Keratinocyte (primary cell): ENCODE results near the gene RASSF1. TPM values are rescaled to one million over a fixed set of nuclear protein-coding genes. Genes with fewer than 3 reads are reported as not detected.
A peak's percentile ranks its signal among the peaks of the same experiment; 100 is the strongest.

Experiments
- DNase-seq: peaks from one replicate; pipeline ENCODE4 v3.0.0-alpha.2; 2011; ENCODE audit warnings: low read depth, missing footprints, low spot score
- FAIRE-seq: peaks from 2 replicates; lab custom pipeline; 2011; peaks lifted over from hg19 to GRCh38; lab: Jason Lieb, UNC
- H2AFZ ChIP-seq: 2 replicates; pipeline ENCODE4 v1.6.0; 2012; ENCODE audit warnings: low read length, control low read depth, inconsistent platforms; ENCODE audit not compliant: control insufficient read depth
- H3K27ac ChIP-seq: 2 replicates; pipeline ENCODE4 v1.5.1; 2011; ENCODE audit warnings: low read length; ENCODE audit not compliant: control insufficient read depth, insufficient read depth
- H3K27me3 ChIP-seq: 3 replicates; pipeline ENCODE4 v1.6.0; 2011; ENCODE audit warnings: low read length; ENCODE audit not compliant: control insufficient read depth, insufficient read depth; ENCODE audit errors: extremely low read depth
- H3K36me3 ChIP-seq, 2 experiments: 2 replicates in 1 of 2; 3 replicates in 1 of 2; pipeline ENCODE4 v1.5.1; 2011; ENCODE audit warnings: low read length in 2 of 2, mild to moderate bottlenecking in 1 of 2; ENCODE audit not compliant: control insufficient read depth in 2 of 2, insufficient read depth in 2 of 2; ENCODE audit errors: extremely low read depth in 1 of 2
- H3K4me1 ChIP-seq: 3 replicates; pipeline ENCODE4 v1.5.1; 2011; ENCODE audit warnings: low read length; ENCODE audit not compliant: control insufficient read depth, insufficient read depth; ENCODE audit errors: extremely low read depth
- H3K4me2 ChIP-seq: 3 replicates; pipeline ENCODE4 v1.6.0; 2011; ENCODE audit warnings: low read depth, low read length; ENCODE audit not compliant: control insufficient read depth, insufficient read depth; ENCODE audit errors: extremely low read depth
- H3K4me3 ChIP-seq, 3 experiments: fragments of 200-600 bp in 1 of 3; sonication (generic) in 1 of 3; 2 replicates in 2 of 3; 3 replicates in 1 of 3; pipeline ENCODE4 v1.5.1; 2011 to 2016; ENCODE audit warnings: low read length in 3 of 3, mild to moderate bottlenecking in 3 of 3, control low read depth in 2 of 3, inconsistent platforms in 1 of 3, low read depth in 1 of 3, mixed read lengths in 1 of 3, mixed run types in 1 of 3, moderate library complexity in 1 of 3; ENCODE audit not compliant: control insufficient read depth in 2 of 3, insufficient read depth in 2 of 3; ENCODE audit errors: extremely low read depth in 1 of 3
- H3K79me2 ChIP-seq: 2 replicates; pipeline ENCODE4 v1.6.0; 2012; ENCODE audit warnings: low read length; ENCODE audit not compliant: control insufficient read depth, insufficient read depth
- H3K9ac ChIP-seq: 3 replicates; pipeline ENCODE4 v1.6.0; 2011; ENCODE audit warnings: low read length; ENCODE audit not compliant: control insufficient read depth, insufficient read depth; ENCODE audit errors: extremely low read depth
- H3K9me1 ChIP-seq: 3 replicates; pipeline ENCODE4 v1.6.0; 2011; ENCODE audit warnings: low read length; ENCODE audit not compliant: control insufficient read depth, insufficient read depth; ENCODE audit errors: extremely low read depth
- H3K9me3 ChIP-seq: 2 replicates; pipeline ENCODE4 v1.5.1; 2012; ENCODE audit warnings: low read depth, low read length; ENCODE audit not compliant: control insufficient read depth
- H4K20me1 ChIP-seq: 3 replicates; pipeline ENCODE4 v1.6.0; 2011; ENCODE audit warnings: low read length; ENCODE audit not compliant: control insufficient read depth, insufficient read depth; ENCODE audit errors: extremely low read depth
- CTCF ChIP-seq, 3 experiments: IDR thresholded peaks in 1 of 3; conservative IDR thresholded peaks in 1 of 3; optimal IDR thresholded peaks in 1 of 3; 2 replicates in 2 of 3; 3 replicates in 1 of 3; pipeline versions ENCODE3 to v1.5.1; 2011; ENCODE audit warnings: low read length in 3 of 3, mild to moderate bottlenecking in 3 of 3, moderate library complexity in 2 of 3, control low read depth in 1 of 3, inconsistent platforms in 1 of 3; ENCODE audit not compliant: insufficient read depth in 2 of 3; ENCODE audit errors: extremely low read depth in 1 of 3
- EZH2 ChIP-seq: IDR thresholded peaks from one replicate; pipeline ENCODE4 v1.6.1; 2012; ENCODE audit warnings: inconsistent platforms, mild to moderate bottlenecking, low read length, moderate library complexity
- dilution Hi-C: fragments of 300-500 bp; cut with MboI; formaldehyde crosslinking; loops from one replicate; pipeline ENCODE4 v1.7.0; 2020; ENCODE audit warnings: low sequenced_read_pairs; ENCODE audit not compliant: extremely low pct_ligation_motif_present
- polyA plus RNA-seq, 5 experiments: library from polyadenylated mRNA; depleted of rRNA in 3 of 5; stranded (reverse) in 3 of 5; stranded (forward) in 1 of 5; unstranded in 1 of 5; fragments of >200 nt; gene quantifications; 1 replicate in 1 of 5; 2 replicates in 3 of 5; 3 replicates in 1 of 5; pipeline versions ENCODE4 v1.2.1 to v1.2.3, GENCODE V29; 2011 to 2012; ENCODE audit warnings: missing spikeins in 2 of 5, low read depth in 1 of 5, low replicate concordance in 1 of 5

Gene RASSF1
- polyA plus RNA-seq, 1 donor (not counting 4 experiments of a cell fraction or from before 2014, with no cell fraction given): 28.5 TPM

DNA sequence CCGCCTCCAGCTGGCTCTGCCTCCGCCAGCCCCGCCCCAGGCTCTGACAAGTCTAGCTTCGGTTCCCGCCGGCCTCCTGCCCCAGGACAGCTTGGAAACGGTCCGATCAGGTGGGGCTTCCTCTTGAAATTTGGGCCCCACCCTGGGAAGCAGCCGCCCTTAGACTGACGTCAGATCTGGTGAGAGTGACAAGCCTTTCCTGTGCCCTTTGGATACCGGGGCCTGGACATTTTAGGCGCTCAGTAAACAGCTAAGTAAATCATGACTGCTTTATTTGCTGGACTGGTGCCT is 41.1 kb downstream of the RASSF1 start:
- H3K4me2 ChIP-seq: peak overlapping the region; percentile 79
- peaks cover 9% of the 10 kb centered on the region for H3K79me2 ChIP-seq
- H3K9me1 ChIP-seq: peaks cover 4% of the 10 kb centered on the region
- no peaks in the 10 kb centered on the region for H3K9me3 ChIP-seq
- no peak for DNase-seq
- H3K9ac ChIP-seq: peak overlapping the region; percentile 76
- H3K27ac ChIP-seq: peak overlapping the region; percentile 97
- dilution Hi-C loops: no loop called here
- no peaks in the 10 kb centered on the region for H4K20me1 ChIP-seq
- no peak for FAIRE-seq
- H3K4me1 ChIP-seq: peaks cover 34% of the 10 kb centered on the region
- peak overlapping the region; percentile 13 to 67 (median 48) for H3K4me3 ChIP-seq
- H3K36me3 ChIP-seq: peaks cover 0 to 4% of the 10 kb centered on the region in 2 experiments
- no peak overlapping the region for H2AFZ ChIP-seq
- TF ChIP-seq CTCF (optimal IDR thresholded peaks at IDR 0.05 in 1 of 3, IDR thresholded peaks at IDR 0.05 in 1 of 3, conservative IDR thresholded peaks at IDR 0.05 in 1 of 3; ENCODE audit: extremely low read depth in 1 of 3, insufficient read depth in 2 of 3, low read length in 3 of 3) (no peak), EZH2 (no peak)
- no peaks in the 10 kb centered on the region for H3K27me3 ChIP-seq

- peak; percentile 100 for DNase-seq
- H3K9me1 ChIP-seq: peaks cover 3% of the 10 kb centered on the region
- H2AFZ ChIP-seq: peak within 1 kb of the TSS; percentile 94
- peak within 1 kb of the TSS; percentile 95 for H3K9ac ChIP-seq
- dilution Hi-C loops: no loop called here
- H3K4me1 ChIP-seq: peaks cover 32% of the 10 kb centered on the region
- peaks cover 0 to 4% of the 10 kb centered on the region in 2 experiments for H3K36me3 ChIP-seq
- peak within 1 kb of the TSS; percentile 76 to 97 (median 94) for H3K4me3 ChIP-seq
- peak within 1 kb of the TSS; percentile 97 for H3K27ac ChIP-seq
- TF ChIP-seq CTCF (optimal IDR thresholded peaks at IDR 0.05 in 1 of 3, IDR thresholded peaks at IDR 0.05 in 1 of 3, conservative IDR thresholded peaks at IDR 0.05 in 1 of 3; ENCODE audit: extremely low read depth in 1 of 3, insufficient read depth in 2 of 3, low read length in 3 of 3) (peak in 2 of 3 experiments; percentile 41 to 48), EZH2 (no peak)
- H3K79me2 ChIP-seq: peaks cover 9% of the 10 kb centered on the region
- peak within 1 kb of the TSS; percentile 94 for H3K4me2 ChIP-seq
- FAIRE-seq: no peak
- no peaks in the 10 kb centered on the region for H3K9me3 ChIP-seq
- no peaks in the 10 kb centered on the region for H4K20me1 ChIP-seq
- no peaks in the 10 kb centered on the region for H3K27me3 ChIP-seq
Observed at GRCh38 chr3:50298836-50299637, 41.6 kb downstream of the RASSF1 start, which contains the start of the genes HYAL3 and NAA80. Gene HYAL3 (minus strand): TSS chr3:50299405. CDS start chr3:50295602, 3,803 bp downstream. Gene NAA80 (minus strand): TSS chr3:50299405. CDS start chr3:50297463, 1,942 bp downstream.
